K562 (cell line): Measurements from ENCODE around the gene MEA1. TPM values are rescaled to one million over a fixed set of nuclear protein-coding genes. Genes with fewer than 3 reads are reported as not detected.

ENCODE experiments used
- ATF7 ChIP-seq: fragments of 450-650 bp; IDR thresholded peaks from 2 replicates; pipeline ENCODE4 v1.7.1; 2014; ENCODE audit warnings: mild to moderate bottlenecking, moderate library complexity
- GTF2E2 ChIP-seq: fragments of 200-800 bp; sonication (Bioruptor generic); IDR thresholded peaks from 2 replicates; pipeline ENCODE4 v1.6.1; 2016; ENCODE audit warnings: missing genetic modification characterization, missing compliant biosample characterization
- HES1 ChIP-seq: fragments of 450-650 bp; IDR thresholded peaks from 2 replicates; pipeline ENCODE4 v1.6.1; 2016; ENCODE audit warnings: low read depth, mild to moderate bottlenecking, moderate library complexity
- KLF16 ChIP-seq: IDR thresholded peaks from 2 replicates; pipeline ENCODE4 v1.6.1; 2016; ENCODE audit warnings: antibody characterized with exemption
- NFIC ChIP-seq: fragments of 450-650 bp; IDR thresholded peaks from 2 replicates; pipeline ENCODE4 v1.6.1; 2017; ENCODE audit warnings: mild to moderate bottlenecking, inconsistent platforms
- NFRKB ChIP-seq: fragments of 450-650 bp; IDR thresholded peaks from 2 replicates; pipeline ENCODE4 v1.6.1; 2016; ENCODE audit warnings: low read depth
- NR2C2 ChIP-seq, 2 experiments: fragments of 200-800 bp in 1 of 2; sonication (Bioruptor generic) in 1 of 2; sonication (generic) in 1 of 2; formaldehyde crosslinking in 1 of 2; IDR thresholded peaks; 2 replicates each; pipeline versions ENCODE4 v1.6.1 to v1.8.0; 2016 to 2022; ENCODE audit warnings: mild to moderate bottlenecking in 1 of 2, missing compliant biosample characterization in 1 of 2, missing genetic modification characterization in 1 of 2, missing genetic modification reagents in 1 of 2
- PHB ChIP-seq: fragments of 250-450 bp; sonication (Bioruptor Pico); IDR thresholded peaks from 2 replicates; pipeline ENCODE4 v1.5.0; 2021
- PPARD ChIP-seq: fragments of 250-450 bp; sonication (Bioruptor Pico); IDR thresholded peaks from 2 replicates; pipeline ENCODE4 v1.8.0; 2022; ENCODE audit warnings: inconsistent platforms, mild to moderate bottlenecking, moderate library complexity
- REST ChIP-seq, 2 experiments: fragments of 450-650 bp; formaldehyde crosslinking in 1 of 2; IDR thresholded peaks; 2 replicates each; pipeline versions ENCODE4 v1.4.0 to v1.6.1; 2014 to 2020; ENCODE audit warnings: mild to moderate bottlenecking in 2 of 2, borderline replicate concordance in 1 of 2, low read depth in 1 of 2
- SP1 ChIP-seq: sonication (generic); formaldehyde crosslinking; IDR thresholded peaks from 2 replicates; pipeline ENCODE4 v1.8.1; 2022; ENCODE audit warnings: mild to moderate bottlenecking, missing genetic modification reagents
- ZBTB2 ChIP-seq: fragments of 450-650 bp; IDR thresholded peaks from 2 replicates; pipeline ENCODE4 v1.6.1; 2016; ENCODE audit warnings: antibody characterized with exemption
- ZNF263 ChIP-seq: sonication (generic); formaldehyde crosslinking; IDR thresholded peaks from 2 replicates; pipeline ENCODE4 v1.8.0; 2022; ENCODE audit warnings: mild to moderate bottlenecking, missing genetic modification reagents, borderline replicate concordance
- ZNF57 ChIP-seq: fragments of 450-650 bp; formaldehyde crosslinking; IDR thresholded peaks from 2 replicates; pipeline ENCODE4 v1.4.0; 2020; ENCODE audit warnings: mild to moderate bottlenecking, moderate library complexity
- polyA plus RNA-seq, 8 experiments: library from polyadenylated mRNA; depleted of rRNA in 4 of 8; stranded (reverse) in 5 of 8; unstranded in 3 of 8; fragments of >200 nt; fragmentation: Nextera tagmentation in 2 of 8; fragmentation: Illumina TruSeq in 1 of 8; extraction: Ambion mirVana in 2 of 8; extraction: Trizol in 1 of 8; gene quantifications; 2 replicates each; pipeline versions ENCODE4 v1.2.1 to v1.2.3, GENCODE V29; 2011 to 2014; ENCODE audit warnings: inconsistent platforms in 1 of 8, missing spikeins in 1 of 8
- total RNA-seq, 7 experiments: library from RNA; depleted of rRNA in 6 of 7; stranded (reverse); fragments of >200 nt in 6 of 7; fragmentation: Illumina TruSeq in 2 of 7; extraction: Trizol in 2 of 7; gene quantifications; 2 replicates each; pipeline versions ENCODE4 v1.2.1 to v1.2.3, GENCODE V29; 2011 to 2021; ENCODE audit warnings: low replicate concordance in 1 of 7

Gene MEA1
- total and polyA plus RNA-seq, 9 of the 15 experiments (the other 6 are each of a cell fraction or from before 2014, with no cell fraction given): 86.8 to 210 (median 152) TPM

GRCh38 chr6:42984001-42984923, 29.5 kb downstream of the MEA1 start, which contains the start of gene PPP2R5D (continued):
- TF ChIP-seq ZNF57 (CRISPR knock-in tag) (no peak), SP1 (CRISPR knock-in tag) (no peak), NR2C2 (CRISPR knock-in tag; IDR thresholded peaks at IDR 0.05) (0 out of 2 replicates have a peak, but pooled peaks have one; percentile 10), NR2C2 (tag; IDR thresholded peaks at IDR 0.05) (no peak), KLF16 (no peak), PHB (CRISPR knock-in tag) (no peak), ZNF263 (CRISPR knock-in tag) (no peak), ATF7 (0 out of 2 replicates have a peak, but pooled peaks have one; percentile 67), HES1 (no peak), REST (IDR thresholded peaks at IDR 0.05; ENCODE audit: borderline replicate concordance) (no peak), REST (CRISPR knock-in tag; IDR thresholded peaks at IDR 0.05; ENCODE audit: low read depth) (no peak), GTF2E2 (tag) (no peak), PPARD (no peak), ZBTB2 (no peak), NFIC (peak; percentile 20; the same call in 1 of the 2 replicates), NFRKB (peak; percentile 46; the same call in 1 of the 2 replicates)
